Measurements from ENCODE around the gene GPI. TPM values are rescaled to one million over a fixed set of nuclear protein-coding genes. Genes with fewer than 3 reads are reported as not detected.

GPI gene
- polyA plus RNA-seq, 1 of the 3 experiments (the other 2 are of a cell fraction), result 144 TPM

DNA sequence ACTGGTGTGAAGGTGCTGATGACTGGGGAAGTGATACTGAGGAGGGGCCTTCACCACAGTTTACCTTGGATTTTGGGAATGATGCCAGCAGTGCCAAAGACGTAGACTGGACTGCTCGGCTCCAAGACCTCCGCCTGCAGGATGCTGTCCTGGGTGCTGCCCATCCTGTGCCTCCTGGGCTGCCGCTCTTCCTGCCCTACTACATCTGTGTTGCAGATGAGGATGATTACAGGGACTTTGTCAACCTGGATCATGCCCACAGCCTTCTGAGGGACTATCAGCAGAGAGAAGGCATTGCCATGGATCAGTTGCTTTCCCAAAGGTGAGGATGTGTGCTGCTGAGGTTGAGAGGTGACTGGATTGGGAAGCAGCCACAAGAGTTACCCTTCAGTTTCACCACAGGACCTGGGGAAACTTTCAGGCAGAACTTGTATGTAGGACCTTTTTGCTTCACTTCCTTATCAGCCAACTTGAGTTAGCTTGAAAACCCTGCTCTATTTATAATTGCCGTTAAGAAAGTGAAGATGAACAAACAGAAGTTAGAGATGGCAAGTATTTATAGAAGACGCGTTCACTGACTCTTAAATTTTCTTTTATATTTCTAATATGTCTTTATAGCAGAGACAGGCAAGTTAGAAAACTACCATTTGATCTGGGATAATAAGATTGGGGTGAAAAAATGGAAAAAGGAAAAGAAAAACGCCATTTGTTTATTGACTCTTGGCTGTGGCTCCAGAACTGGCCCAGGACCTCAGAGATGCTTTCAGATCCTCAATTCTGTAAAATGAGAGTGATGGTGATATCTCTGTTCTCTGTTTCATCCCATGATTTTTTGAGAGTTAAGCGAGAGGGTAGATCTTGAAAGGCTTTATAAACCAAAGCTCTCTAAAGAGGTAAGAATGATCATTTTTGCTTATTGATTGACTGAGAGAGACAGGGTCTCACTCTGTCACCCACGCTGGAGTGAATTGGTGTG, 44.5 kb downstream of the GPI start:
- WGBS (ENCODE audit: low lambda C conversion rate), result 90% methylated on average over 10 of the region's 10 CpGs
- Histone ChIP-seq H4K20me1 (ENCODE audit: insufficient read depth) (no peaks in the 10 kb centered on the region), H3K4me3 (ENCODE audit: low read depth in 2 of 2, low read length in 1 of 2) (no peak overlapping the region), H3K36me3 (replicated peaks in 1 of 2; ENCODE audit: control insufficient read depth in 1 of 2, insufficient read depth in 2 of 2, low read length in 1 of 2) (peaks cover 8 to 17% of the 10 kb centered on the region in 2 experiments), H3K4me2 (no peak overlapping the region), H3K9me3 (no peaks in the 10 kb centered on the region), H3K27ac (ENCODE audit: low read depth in 2 of 2, low read length in 1 of 2) (no peak overlapping the region), H3K9ac (no peak overlapping the region), H3K79me2 (ENCODE audit: insufficient read depth) (peaks cover 13% of the 10 kb centered on the region; the same call in 1 of the 2 replicates), H2AFZ (ENCODE audit: low read depth) (no peak overlapping the region), H3K9me2 (no peaks in the 10 kb centered on the region), H3K27me3 (ENCODE audit: insufficient read depth) (no peaks in the 10 kb centered on the region), H3F3A (replicated peaks; ENCODE audit: insufficient read depth) (peaks cover 6% of the 10 kb centered on the region), H3K4me1 (ENCODE audit: control insufficient read depth in 1 of 2, insufficient read depth in 2 of 2, low read depth in 1 of 2, low read length in 1 of 2) (no peaks in the 10 kb centered on the region)
- DNase-seq, result no peak
- TF ChIP-seq, protein P1, sequence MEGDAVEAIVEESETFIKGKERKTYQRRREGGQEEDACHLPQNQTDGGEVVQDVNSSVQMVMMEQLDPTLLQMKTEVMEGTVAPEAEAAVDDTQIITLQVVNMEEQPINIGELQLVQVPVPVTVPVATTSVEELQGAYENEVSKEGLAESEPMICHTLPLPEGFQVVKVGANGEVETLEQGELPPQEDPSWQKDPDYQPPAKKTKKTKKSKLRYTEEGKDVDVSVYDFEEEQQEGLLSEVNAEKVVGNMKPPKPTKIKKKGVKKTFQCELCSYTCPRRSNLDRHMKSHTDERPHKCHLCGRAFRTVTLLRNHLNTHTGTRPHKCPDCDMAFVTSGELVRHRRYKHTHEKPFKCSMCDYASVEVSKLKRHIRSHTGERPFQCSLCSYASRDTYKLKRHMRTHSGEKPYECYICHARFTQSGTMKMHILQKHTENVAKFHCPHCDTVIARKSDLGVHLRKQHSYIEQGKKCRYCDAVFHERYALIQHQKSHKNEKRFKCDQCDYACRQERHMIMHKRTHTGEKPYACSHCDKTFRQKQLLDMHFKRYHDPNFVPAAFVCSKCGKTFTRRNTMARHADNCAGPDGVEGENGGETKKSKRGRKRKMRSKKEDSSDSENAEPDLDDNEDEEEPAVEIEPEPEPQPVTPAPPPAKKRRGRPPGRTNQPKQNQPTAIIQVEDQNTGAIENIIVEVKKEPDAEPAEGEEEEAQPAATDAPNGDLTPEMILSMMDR (IDR thresholded peaks at IDR 0.05), result no peak
- TF ChIP-seq RXRA (IDR thresholded peaks at IDR 0.05; ENCODE audit: borderline replicate concordance, low read depth), result no peak
- no peak for TF ChIP-seq TEAD4 (IDR thresholded peaks at IDR 0.05; ENCODE audit: borderline replicate concordance, insufficient read depth)
- TF ChIP-seq NFIC (IDR thresholded peaks at IDR 0.05; ENCODE audit: borderline replicate concordance), result no peak
- TF ChIP-seq YY1 (IDR thresholded peaks at IDR 0.05; ENCODE audit: low read depth), result no peak
- TF ChIP-seq, protein P2, sequence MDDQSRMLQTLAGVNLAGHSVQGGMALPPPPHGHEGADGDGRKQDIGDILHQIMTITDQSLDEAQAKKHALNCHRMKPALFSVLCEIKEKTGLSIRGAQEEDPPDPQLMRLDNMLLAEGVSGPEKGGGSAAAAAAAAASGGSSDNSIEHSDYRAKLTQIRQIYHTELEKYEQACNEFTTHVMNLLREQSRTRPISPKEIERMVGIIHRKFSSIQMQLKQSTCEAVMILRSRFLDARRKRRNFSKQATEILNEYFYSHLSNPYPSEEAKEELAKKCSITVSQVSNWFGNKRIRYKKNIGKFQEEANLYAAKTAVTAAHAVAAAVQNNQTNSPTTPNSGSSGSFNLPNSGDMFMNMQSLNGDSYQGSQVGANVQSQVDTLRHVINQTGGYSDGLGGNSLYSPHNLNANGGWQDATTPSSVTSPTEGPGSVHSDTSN (IDR thresholded peaks at IDR 0.05), result no peak
- TF ChIP-seq FOSL2 (IDR thresholded peaks at IDR 0.05; ENCODE audit: borderline replicate concordance, low read depth), result no peak
- TF ChIP-seq CHD2 (IDR thresholded peaks at IDR 0.05; ENCODE audit: low read length, partially characterized antibody), result no peak
- ChIA-PET POLR2A (no interaction called here), CTCF (no interaction called here)

DNA sequence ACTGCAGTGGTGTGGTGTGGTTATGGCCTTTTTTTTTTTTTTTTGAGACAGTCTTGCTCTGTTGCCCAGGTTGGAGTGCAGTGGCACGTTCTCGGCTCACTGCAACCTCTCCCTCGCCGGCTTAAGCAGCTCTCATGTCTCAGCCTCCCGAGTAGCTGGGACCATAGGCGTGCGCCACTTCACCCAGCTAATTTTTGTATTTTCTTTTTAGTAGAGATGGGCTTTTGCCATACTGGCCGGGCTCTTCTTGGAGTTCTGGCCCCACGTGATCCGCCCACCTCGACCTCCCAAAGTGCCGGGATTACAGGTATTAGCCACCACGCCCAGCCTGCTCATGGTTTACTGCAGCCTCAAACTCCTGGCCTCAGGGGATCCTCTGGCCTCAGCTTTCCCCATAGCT, 46.2 kb downstream of the GPI start:
- Histone ChIP-seq H3K4me2 (no peak overlapping the region), H3K4me1 (ENCODE audit: control insufficient read depth in 1 of 2, insufficient read depth in 2 of 2, low read depth in 1 of 2, low read length in 1 of 2) (no peaks in the 10 kb centered on the region), H3K27me3 (ENCODE audit: insufficient read depth) (no peaks in the 10 kb centered on the region), H4K20me1 (ENCODE audit: insufficient read depth) (no peaks in the 10 kb centered on the region), H3K27ac (ENCODE audit: low read depth in 2 of 2, low read length in 1 of 2) (no peak overlapping the region), H3K36me3 (replicated peaks in 1 of 2; ENCODE audit: control insufficient read depth in 1 of 2, insufficient read depth in 2 of 2, low read length in 1 of 2) (peaks cover 10 to 22% of the 10 kb centered on the region in 2 experiments), H2AFZ (ENCODE audit: low read depth) (no peak overlapping the region), H3K79me2 (ENCODE audit: insufficient read depth) (no peaks in the 10 kb centered on the region; the same call in 1 of the 2 replicates), H3K9ac (no peak overlapping the region), H3K9me2 (no peaks in the 10 kb centered on the region), H3F3A (replicated peaks; ENCODE audit: insufficient read depth) (peaks cover 1% of the 10 kb centered on the region), H3K9me3 (no peaks in the 10 kb centered on the region), H3K4me3 (ENCODE audit: low read depth in 2 of 2, low read length in 1 of 2) (no peak overlapping the region)
- no peak for DNase-seq
- ChIA-PET POLR2A (no interaction called here), CTCF (interaction anchor here (0.6 to 1.5 kb wide), 3 partner anchors 25 to 32 kb away, joined by 3 to 4 read pairs (median 3); no protein-coding TSS in a partner anchor)
- WGBS (ENCODE audit: low lambda C conversion rate), result 96% methylated on average over 13 of the region's 13 CpGs
- TF ChIP-seq FOXM1 (IDR thresholded peaks at IDR 0.05; ENCODE audit: low read depth), result no peak
- TF ChIP-seq RXRA (IDR thresholded peaks at IDR 0.05; ENCODE audit: borderline replicate concordance, low read depth), result no peak
- TF ChIP-seq NRF1 (IDR thresholded peaks at IDR 0.05; ENCODE audit: low read depth, low read length), result no peak
- TF ChIP-seq, protein P3, sequence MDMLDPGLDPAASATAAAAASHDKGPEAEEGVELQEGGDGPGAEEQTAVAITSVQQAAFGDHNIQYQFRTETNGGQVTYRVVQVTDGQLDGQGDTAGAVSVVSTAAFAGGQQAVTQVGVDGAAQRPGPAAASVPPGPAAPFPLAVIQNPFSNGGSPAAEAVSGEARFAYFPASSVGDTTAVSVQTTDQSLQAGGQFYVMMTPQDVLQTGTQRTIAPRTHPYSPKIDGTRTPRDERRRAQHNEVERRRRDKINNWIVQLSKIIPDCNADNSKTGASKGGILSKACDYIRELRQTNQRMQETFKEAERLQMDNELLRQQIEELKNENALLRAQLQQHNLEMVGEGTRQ (IDR thresholded peaks at IDR 0.05; ENCODE audit: borderline replicate concordance, low read depth, low read length), result no peak
- TF ChIP-seq RCOR1 (IDR thresholded peaks at IDR 0.05; ENCODE audit: low read length), result no peak
- TF ChIP-seq MXI1 (IDR thresholded peaks at IDR 0.05; ENCODE audit: low read depth, low read length), result no peak
- TF ChIP-seq, protein P4, sequence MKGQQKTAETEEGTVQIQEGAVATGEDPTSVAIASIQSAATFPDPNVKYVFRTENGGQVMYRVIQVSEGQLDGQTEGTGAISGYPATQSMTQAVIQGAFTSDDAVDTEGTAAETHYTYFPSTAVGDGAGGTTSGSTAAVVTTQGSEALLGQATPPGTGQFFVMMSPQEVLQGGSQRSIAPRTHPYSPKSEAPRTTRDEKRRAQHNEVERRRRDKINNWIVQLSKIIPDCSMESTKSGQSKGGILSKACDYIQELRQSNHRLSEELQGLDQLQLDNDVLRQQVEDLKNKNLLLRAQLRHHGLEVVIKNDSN (IDR thresholded peaks at IDR 0.05; ENCODE audit: borderline replicate concordance, low read depth), result no peak
- TF ChIP-seq MEF2A (IDR thresholded peaks at IDR 0.05; ENCODE audit: borderline replicate concordance, low read depth), result no peak
- TF ChIP-seq FOXJ3 (CRISPR knock-in tag; IDR thresholded peaks at IDR 0.05), result no peak
- no peak for TF ChIP-seq CHD2 (IDR thresholded peaks at IDR 0.05; ENCODE audit: low read length, partially characterized antibody)
- TF ChIP-seq, protein P5, sequence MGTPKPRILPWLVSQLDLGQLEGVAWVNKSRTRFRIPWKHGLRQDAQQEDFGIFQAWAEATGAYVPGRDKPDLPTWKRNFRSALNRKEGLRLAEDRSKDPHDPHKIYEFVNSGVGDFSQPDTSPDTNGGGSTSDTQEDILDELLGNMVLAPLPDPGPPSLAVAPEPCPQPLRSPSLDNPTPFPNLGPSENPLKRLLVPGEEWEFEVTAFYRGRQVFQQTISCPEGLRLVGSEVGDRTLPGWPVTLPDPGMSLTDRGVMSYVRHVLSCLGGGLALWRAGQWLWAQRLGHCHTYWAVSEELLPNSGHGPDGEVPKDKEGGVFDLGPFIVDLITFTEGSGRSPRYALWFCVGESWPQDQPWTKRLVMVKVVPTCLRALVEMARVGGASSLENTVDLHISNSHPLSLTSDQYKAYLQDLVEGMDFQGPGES (IDR thresholded peaks at IDR 0.05; ENCODE audit: low read depth, low read length), result no peak
- TF ChIP-seq, protein P1 (IDR thresholded peaks at IDR 0.05), result no peak
